ENCODE measurements around the gene CCNJL. TPM values are rescaled to one million over a fixed set of nuclear protein-coding genes. Genes with fewer than 3 reads are reported as not detected.

The CCNJL gene
- total and polyA plus RNA-seq, 2 of the 8 experiments (the other 6 are each of a cell fraction or from before 2014, with no cell fraction given), result 34.6 to 44.7 TPM

- TF ChIP-seq POU5F1 (IDR thresholded peaks at IDR 0.05; ENCODE audit: low read depth, low read length), result no peak
- no peak for TF ChIP-seq RXRA (IDR thresholded peaks at IDR 0.05; ENCODE audit: insufficient read depth, low read depth, low read length)
- no peak for TF ChIP-seq RAD21 (IDR thresholded peaks at IDR 0.05 in 1 of 2, conservative IDR thresholded peaks at IDR 0.05 in 1 of 2; ENCODE audit: low read depth in 2 of 2, low read length in 2 of 2)
- TF ChIP-seq CHD7 (IDR thresholded peaks at IDR 0.05; ENCODE audit: insufficient replicate concordance, low read length), result no peak
- no peak for TF ChIP-seq ATF3 (IDR thresholded peaks at IDR 0.05; ENCODE audit: insufficient read depth, low read depth, low read length)
- TF ChIP-seq CBX5 (IDR thresholded peaks at IDR 0.05; ENCODE audit: low read depth, low read length), result no peak
- TF ChIP-seq MAFK (IDR thresholded peaks at IDR 0.05; ENCODE audit: low read depth, low read length), result no peak
- no peak for TF ChIP-seq JUN (IDR thresholded peaks at IDR 0.05; ENCODE audit: low read depth, low read length)
- TF ChIP-seq MAX (IDR thresholded peaks at IDR 0.05), result no peak
These were observed 14.6 kb downstream of the CCNJL start (continued) for GRCh38 chr5:160297776-160298175.

Data from H1 (cell line).